Neural cell (in vitro differentiated cells): ENCODE measurements around the gene CREB3L2. TPM values are rescaled to one million over a fixed set of nuclear protein-coding genes. Genes with fewer than 3 reads are reported as not detected.
"Not testable (repeated sequence)": the region's sequence is repeated elsewhere in the genome, so short reads cannot be mapped to it uniquely, and the experiment has no call there.

Experiments
- H2AFZ ChIP-seq: fragments of 200-600, 300-800 bp; sonication (generic), shearing (Covaris generic); 2 replicates; pipeline ENCODE4 v1.6.0; 2014; ENCODE audit warnings: low read depth, mild to moderate bottlenecking, antibody characterized with exemption, low read length, moderate library complexity
- H3F3A ChIP-seq: fragments of 200-600 bp; shearing (Covaris generic); 2 replicates; pipeline ENCODE4 v1.6.1; 2016; ENCODE audit warnings: mild to moderate bottlenecking, moderate library complexity, mixed read lengths, antibody characterized with exemption, low read length; ENCODE audit not compliant: insufficient read depth, poor library complexity, severe bottlenecking
- H3K27ac ChIP-seq: fragments of 200-600, 300-800 bp; sonication (generic), shearing (Covaris generic); 2 replicates; pipeline ENCODE4 v1.5.1; 2014; ENCODE audit warnings: mild to moderate bottlenecking, low read length, moderate library complexity
- H3K27me3 ChIP-seq: fragments of 300-800, 200-600 bp; sonication (generic), shearing (Covaris generic); 2 replicates; pipeline ENCODE4 v1.6.0; 2014; ENCODE audit warnings: mild to moderate bottlenecking, low read depth, low read length, moderate library complexity; ENCODE audit not compliant: insufficient read depth
- H3K36me3 ChIP-seq: fragments of 300-800, 200-600 bp; sonication (generic), shearing (Covaris generic); 2 replicates; pipeline ENCODE4 v1.5.1; 2014; ENCODE audit warnings: mild to moderate bottlenecking, antibody characterized with exemption, low read length, moderate library complexity; ENCODE audit not compliant: insufficient read depth
- H3K4me2 ChIP-seq: fragments of 300-800, 200-600 bp; sonication (generic), shearing (Covaris generic); 2 replicates; pipeline ENCODE4 v1.6.0; 2014; ENCODE audit warnings: mild to moderate bottlenecking, low read length
- H3K4me3 ChIP-seq: fragments of 300-800, 200-600 bp; sonication (generic), shearing (Covaris generic); 2 replicates; pipeline ENCODE4 v1.5.1; 2014; ENCODE audit warnings: mild to moderate bottlenecking, low read length, moderate library complexity
- H3K79me2 ChIP-seq: fragments of 200-600 bp; shearing (Covaris generic); replicated peaks from 2 replicates; pipeline ENCODE4 v1.6.0; 2014; ENCODE audit warnings: mild to moderate bottlenecking, low read length, moderate library complexity; ENCODE audit not compliant: insufficient read depth
- H3K9ac ChIP-seq: fragments of 300-800, 200-600 bp; sonication (generic), shearing (Covaris generic); 2 replicates; pipeline ENCODE4 v1.6.1; 2016; ENCODE audit warnings: mild to moderate bottlenecking, low read length, mixed read lengths
- H3K9me2 ChIP-seq: fragments of 200-600 bp; shearing (Covaris generic); 2 replicates; pipeline ENCODE4 v1.6.1; 2016; ENCODE audit warnings: mild to moderate bottlenecking, low read length, mixed read lengths; ENCODE audit not compliant: insufficient read depth
- H3K9me3 ChIP-seq: fragments of 200-600, 300-800 bp; sonication (generic), shearing (Covaris generic); 2 replicates; pipeline ENCODE4 v1.6.1; 2016; ENCODE audit warnings: mild to moderate bottlenecking, mixed run types, low read length, moderate library complexity, mixed read lengths
- H4K20me1 ChIP-seq: fragments of 200-600 bp; shearing (Covaris generic); 2 replicates; pipeline ENCODE4 v1.6.1; 2016; ENCODE audit warnings: mild to moderate bottlenecking, mixed run types; ENCODE audit not compliant: insufficient read depth
- CTCF ChIP-seq: fragments of 450-650 bp; IDR thresholded peaks from 2 replicates; pipeline ENCODE4 v1.5.1; 2014; ENCODE audit warnings: antibody characterized with exemption, mild to moderate bottlenecking, moderate library complexity; ENCODE audit not compliant: poor library complexity, severe bottlenecking
- EP300 ChIP-seq: fragments of 450-650 bp; conservative IDR thresholded peaks from 2 replicates; pipeline ENCODE4 v1.6.1; 2014; ENCODE audit warnings: antibody characterized with exemption, mild to moderate bottlenecking, moderate library complexity; ENCODE audit not compliant: poor library complexity, severe bottlenecking
- EZH2 ChIP-seq: fragments of 200-600, 300-800 bp; shearing (Covaris generic), sonication (generic); IDR thresholded peaks from 2 replicates; pipeline ENCODE4 v1.6.1; 2014; ENCODE audit warnings: antibody characterized with exemption, low read length, borderline replicate concordance, mild to moderate bottlenecking; ENCODE audit not compliant: insufficient read depth, poor library complexity, severe bottlenecking
- MXI1 ChIP-seq: fragments of 450-650 bp; conservative IDR thresholded peaks from 2 replicates; pipeline ENCODE4 v1.6.1; 2014; ENCODE audit warnings: antibody characterized with exemption, mild to moderate bottlenecking; ENCODE audit not compliant: poor library complexity, severe bottlenecking
- POLR2AphosphoS5 ChIP-seq: IDR thresholded peaks from 2 replicates; pipeline ENCODE4 v1.6.1; 2012
- RAD21 ChIP-seq: fragments of 450-650 bp; conservative IDR thresholded peaks from 2 replicates; pipeline ENCODE4 v1.6.1; 2014; ENCODE audit warnings: antibody characterized with exemption, mild to moderate bottlenecking, moderate library complexity
- REST ChIP-seq: IDR thresholded peaks from 2 replicates; pipeline ENCODE4 v1.6.1; 2012; ENCODE audit warnings: borderline replicate concordance
- SMC3 ChIP-seq: fragments of 450-650 bp; conservative IDR thresholded peaks from 2 replicates; pipeline ENCODE4 v1.6.1; 2014; ENCODE audit warnings: antibody characterized with exemption, mild to moderate bottlenecking, moderate library complexity; ENCODE audit not compliant: poor library complexity
- TAF1 ChIP-seq: IDR thresholded peaks from 2 replicates; pipeline ENCODE4 v1.6.1; 2012; ENCODE audit warnings: low read depth
- polyA plus RNA-seq: library from polyadenylated mRNA; depleted of rRNA; stranded (reverse); fragments of >200 nt; gene quantifications from 2 replicates; pipeline ENCODE4 v1.2.3, GENCODE V29; 2014

CREB3L2 gene
- polyA plus RNA-seq, 1 donor from 2014 or later, result 1.5 TPM

- no peaks in the 10 kb centered on the region for H4K20me1 ChIP-seq
- TF ChIP-seq POLR2AphosphoS5, result no peak
- TF ChIP-seq EP300, result no peak
- no peak overlapping the region for H3K4me2 ChIP-seq
- no peak overlapping the region for H3K4me3 ChIP-seq
- H3K36me3 ChIP-seq, result no peaks in the 10 kb centered on the region
- H3F3A ChIP-seq, result no peaks in the 10 kb centered on the region
- no peaks in the 10 kb centered on the region for H3K27me3 ChIP-seq
- H3K9me3 ChIP-seq, result no peaks in the 10 kb centered on the region
- no peak overlapping the region for H3K9ac ChIP-seq
- H3K27ac ChIP-seq, result peak overlapping the region; percentile 57
- H3K9me2 ChIP-seq, result no peaks in the 10 kb centered on the region
- H2AFZ ChIP-seq, result no peak overlapping the region
- H3K79me2 ChIP-seq, result peaks cover 17% of the 10 kb centered on the region
Observed at GRCh38 chr7:137834552-137834951, 167.3 kb downstream of the CREB3L2 start.

- not testable (repeated sequence) for H3K9me2 ChIP-seq, H3K9ac ChIP-seq, H3K36me3 ChIP-seq, H3K4me3 ChIP-seq, H3K9me3 ChIP-seq, H3F3A ChIP-seq, H2AFZ ChIP-seq, H3K27me3 ChIP-seq, H3K4me2 ChIP-seq, H4K20me1 ChIP-seq, H3K27ac ChIP-seq
- H3K79me2 ChIP-seq, result peaks cover 17% of the 10 kb centered on the region
Observed at GRCh38 chr7:137832990-137833389, 168.9 kb downstream of the CREB3L2 start.

GRCh38 chr7:137832382-137832781, 169.5 kb downstream of the CREB3L2 start:
- H3K79me2 ChIP-seq, result peaks cover 14% of the 10 kb centered on the region
- H3K27ac ChIP-seq, result no peak overlapping the region
- no peaks in the 10 kb centered on the region for H3F3A ChIP-seq
- no peaks in the 10 kb centered on the region for H3K9me2 ChIP-seq
- H3K9me3 ChIP-seq, result no peaks in the 10 kb centered on the region
- no peak overlapping the region for H3K4me2 ChIP-seq
- H2AFZ ChIP-seq, result no peak overlapping the region
- no peaks in the 10 kb centered on the region for H3K36me3 ChIP-seq
- TF ChIP-seq RAD21, result no peak
- TF ChIP-seq POLR2AphosphoS5, result no peak
- no peak for TF ChIP-seq EZH2
- no peak for TF ChIP-seq SMC3
- TF ChIP-seq REST, result no peak
- TF ChIP-seq MXI1, result no peak
- TF ChIP-seq EP300, result no peak
- TF ChIP-seq CTCF, result no peak
- TF ChIP-seq TAF1, result no peak
- H3K9ac ChIP-seq, result no peak overlapping the region
- H4K20me1 ChIP-seq, result no peaks in the 10 kb centered on the region
- no peaks in the 10 kb centered on the region for H3K27me3 ChIP-seq
- H3K4me3 ChIP-seq, result no peak overlapping the region

GRCh38 chr7:137831555-137831954, 170.3 kb downstream of the CREB3L2 start:
- H2AFZ ChIP-seq, H3K9me3 ChIP-seq, H3K27ac ChIP-seq, H3K4me3 ChIP-seq, H3K27me3 ChIP-seq, H3F3A ChIP-seq, H3K9me2 ChIP-seq, H4K20me1 ChIP-seq, H3K9ac ChIP-seq, H3K36me3 ChIP-seq, H3K4me2 ChIP-seq: not testable (repeated sequence)
- H3K79me2 ChIP-seq, result peaks cover 14% of the 10 kb centered on the region
